ENCODE measurements around the gene EEA1.
A peak's percentile ranks its signal among the peaks of the same experiment; 100 is the strongest.

EEA1 gene

DNA sequence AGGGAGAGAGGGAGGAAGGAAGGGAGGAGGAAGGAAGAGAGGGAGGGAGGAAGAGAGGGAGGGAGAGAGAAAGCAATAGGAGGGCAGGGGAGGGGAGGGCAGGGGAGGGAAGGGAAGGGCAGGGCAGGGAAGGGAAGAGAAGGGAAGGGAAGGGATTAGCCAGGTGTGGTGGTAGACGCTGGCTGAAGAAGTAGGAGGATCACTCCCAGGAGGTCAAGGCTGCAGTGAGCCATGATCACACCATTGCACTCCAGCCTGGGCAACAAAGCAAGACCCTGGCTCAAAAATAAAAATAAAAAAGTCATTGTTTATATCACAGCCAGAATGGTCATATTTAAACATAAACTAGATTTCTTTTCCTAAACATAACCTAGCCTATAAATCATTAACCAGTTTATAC is 20.4 kb upstream of the EEA1 start:
- Histone ChIP-seq H3K4me1 (no peaks in the 10 kb centered on the region), H3K9me3 (ENCODE audit: control insufficient read depth, low read length) (peaks cover 5% of the 10 kb centered on the region), H2AFZ (no peak overlapping the region), H3K27me3 (ENCODE audit: control insufficient read depth, insufficient read depth, low read length) (no peaks in the 10 kb centered on the region), H3K36me3 (ENCODE audit: control insufficient read depth, insufficient read depth, low read length) (no peaks in the 10 kb centered on the region), H3K9ac (no peak overlapping the region), H3K4me3 (ENCODE audit: low read depth, low read length) (no peak overlapping the region), H3K4me2 (ENCODE audit: low read length) (no peak overlapping the region), H3K27ac (no peak overlapping the region), H3K79me2 (no peaks in the 10 kb centered on the region)
- no peak for TF ChIP-seq CTCF (IDR thresholded peaks at IDR 0.05)

GRCh38 chr12:92947589-92948215 is 18.6 kb upstream of the EEA1 start:
- H3K27ac ChIP-seq, result no peak overlapping the region
- no peaks in the 10 kb centered on the region for H3K79me2 ChIP-seq
- H3K9ac ChIP-seq, result no peak overlapping the region
- H3K27me3 ChIP-seq (ENCODE audit: control insufficient read depth, insufficient read depth, low read length), result no peaks in the 10 kb centered on the region
- H3K36me3 ChIP-seq (ENCODE audit: control insufficient read depth, insufficient read depth, low read length), result no peaks in the 10 kb centered on the region
- no peaks in the 10 kb centered on the region for H3K4me1 ChIP-seq
- H3K4me2 ChIP-seq (ENCODE audit: low read length), result no peak overlapping the region
- H2AFZ ChIP-seq, result no peak overlapping the region
- TF ChIP-seq CTCF (IDR thresholded peaks at IDR 0.05), result no peak
- no peaks in the 10 kb centered on the region for H3K9me3 ChIP-seq (ENCODE audit: control insufficient read depth, low read length)
- no peak overlapping the region for H3K4me3 ChIP-seq (ENCODE audit: low read depth, low read length)

DNA sequence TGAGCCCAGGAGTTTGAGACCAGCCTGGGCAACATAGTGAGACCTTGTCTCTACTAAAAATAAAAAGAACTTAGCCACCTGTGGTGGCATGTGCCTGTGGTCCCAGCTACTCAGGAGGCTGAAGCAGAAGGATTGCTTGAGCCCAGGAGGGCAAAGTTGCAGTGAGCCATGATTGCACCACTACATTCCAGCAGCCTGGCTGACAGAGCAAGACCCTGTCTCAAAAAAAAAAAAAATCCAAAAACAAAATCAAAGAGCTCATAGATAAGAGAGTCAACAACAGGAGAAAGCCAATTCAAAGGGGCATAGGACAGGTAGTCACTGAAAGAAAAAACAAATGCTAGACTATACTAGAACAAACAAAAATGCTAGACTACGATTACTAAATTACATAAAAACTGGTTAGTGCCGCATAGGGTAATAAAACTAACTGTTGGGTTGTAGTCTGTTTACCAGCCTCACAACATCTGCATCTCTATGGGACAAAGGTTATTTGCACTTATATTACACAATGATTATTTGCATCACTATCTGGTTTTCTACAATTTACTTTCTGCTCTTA is 16.6 kb upstream of the EEA1 start:
- TF ChIP-seq CTCF (IDR thresholded peaks at IDR 0.05), result no peak
- no peak overlapping the region for H3K4me3 ChIP-seq (ENCODE audit: low read depth, low read length)
- H3K9me3 ChIP-seq (ENCODE audit: control insufficient read depth, low read length), result no peaks in the 10 kb centered on the region
- H3K4me1 ChIP-seq, result no peaks in the 10 kb centered on the region
- no peaks in the 10 kb centered on the region for H3K36me3 ChIP-seq (ENCODE audit: control insufficient read depth, insufficient read depth, low read length)
- no peak overlapping the region for H3K4me2 ChIP-seq (ENCODE audit: low read length)
- no peak overlapping the region for H3K27ac ChIP-seq
- H2AFZ ChIP-seq, result no peak overlapping the region
- H3K27me3 ChIP-seq (ENCODE audit: control insufficient read depth, insufficient read depth, low read length), result no peaks in the 10 kb centered on the region
- no peak overlapping the region for H3K9ac ChIP-seq
- no peaks in the 10 kb centered on the region for H3K79me2 ChIP-seq

DNA sequence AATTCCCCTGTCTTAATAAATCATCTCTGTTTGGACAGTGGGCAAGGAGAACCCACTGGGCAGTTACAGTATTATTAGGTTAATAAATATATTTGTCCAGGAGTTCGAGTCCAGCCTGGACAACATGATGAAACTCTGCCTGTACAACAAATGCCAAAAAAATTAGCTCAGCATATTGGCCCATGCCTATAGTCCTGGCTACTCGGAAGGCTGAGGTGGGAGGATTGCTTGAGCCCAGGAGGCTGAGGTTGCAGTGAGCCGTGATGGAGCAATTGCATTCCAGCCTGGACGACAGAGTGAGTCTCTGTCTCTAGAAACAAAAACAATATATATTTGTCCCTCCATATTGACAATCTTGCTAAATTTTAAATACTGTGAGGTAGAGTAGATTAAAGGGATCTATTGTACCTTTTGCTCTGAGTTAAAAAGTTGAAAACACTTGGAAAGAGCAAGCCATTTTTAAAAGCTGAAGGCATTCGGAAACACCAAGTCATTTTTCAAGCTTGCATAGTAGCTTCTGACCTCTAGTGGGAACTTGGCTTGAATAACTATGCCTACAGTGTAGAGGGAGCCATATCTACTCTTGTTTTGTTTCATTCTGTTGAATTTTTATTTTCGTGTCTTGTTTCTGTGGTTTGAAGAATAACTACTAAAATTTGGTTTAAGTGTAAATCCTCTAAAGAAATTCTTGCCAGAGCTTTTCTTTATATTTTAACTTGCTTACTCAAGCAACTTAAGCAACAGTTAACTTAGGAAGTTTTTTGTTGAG is 14.6 kb upstream of the EEA1 start:
- H3K79me2 ChIP-seq, result no peaks in the 10 kb centered on the region
- no peak overlapping the region for H3K4me3 ChIP-seq (ENCODE audit: low read depth, low read length)
- no peak overlapping the region for H3K4me2 ChIP-seq (ENCODE audit: low read length)
- no peaks in the 10 kb centered on the region for H3K9me3 ChIP-seq (ENCODE audit: control insufficient read depth, low read length)
- no peaks in the 10 kb centered on the region for H3K36me3 ChIP-seq (ENCODE audit: control insufficient read depth, insufficient read depth, low read length)
- no peaks in the 10 kb centered on the region for H3K27me3 ChIP-seq (ENCODE audit: control insufficient read depth, insufficient read depth, low read length)
- H2AFZ ChIP-seq, result peak overlapping the region; percentile 3
- TF ChIP-seq CTCF (IDR thresholded peaks at IDR 0.05), result no peak
- H3K27ac ChIP-seq, result no peak overlapping the region
- no peak overlapping the region for H3K9ac ChIP-seq
- H3K4me1 ChIP-seq, result no peaks in the 10 kb centered on the region
